Measurements from ENCODE around the gene TMEM243. TPM values are rescaled to one million over a fixed set of nuclear protein-coding genes. Genes with fewer than 3 reads are reported as not detected.

The TMEM243 gene
- total and polyA plus RNA-seq, 2 experiments from 2014 or later: 52.7 to 76.9 TPM

GRCh38 chr7:87179180-87179579 lies 40.4 kb downstream of the TMEM243 start:
- TF ChIP-seq EZH2 (IDR thresholded peaks at IDR 0.05; ENCODE audit: insufficient read depth, poor library complexity, severe bottlenecking) (no peak), EZH2phosphoT487 (IDR thresholded peaks at IDR 0.05; ENCODE audit: insufficient read depth, low read depth) (no peak)
- H3K36me3 ChIP-seq (ENCODE audit: low read depth): peaks cover 84% of the 10 kb centered on the region
- no peaks in the 10 kb centered on the region for H4K20me1 ChIP-seq (ENCODE audit: insufficient read depth)
- H3K27me3 ChIP-seq (replicated peaks; ENCODE audit: insufficient read depth): no peaks in the 10 kb centered on the region
- no peaks in the 10 kb centered on the region for H3K9me2 ChIP-seq (ENCODE audit: insufficient read depth)
- H3F3A ChIP-seq (ENCODE audit: insufficient read depth): peaks cover 39% of the 10 kb centered on the region
- H3K27ac ChIP-seq: no peak overlapping the region
- H2AFZ ChIP-seq: no peak overlapping the region
- H3K4me1 ChIP-seq (ENCODE audit: insufficient read depth): 0 out of 2 replicates have a peak, but pooled peaks cover 4% of the 10 kb centered on the region
- in situ Hi-C loops (cut with MboI): no loop called here
- no peaks in the 10 kb centered on the region for H3K9me3 ChIP-seq (ENCODE audit: low read depth)
- no peak overlapping the region for H3K9ac ChIP-seq
- 99 to 100% methylated on average over 3 of the region's 3 CpGs for WGBS, 2 experiments (ENCODE audit: low coverage in 1 of 2, low lambda C conversion rate in 2 of 2, missing lambda C conversion rate in 2 of 2)
- no peak for DNase-seq
- H3K4me3 ChIP-seq: no peak overlapping the region
- peaks cover 57% of the 10 kb centered on the region for H3K79me2 ChIP-seq (ENCODE audit: insufficient read depth)
- no peak overlapping the region for H3K4me2 ChIP-seq (ENCODE audit: unreplicated experiment)

- no peak overlapping the region for H3K27ac ChIP-seq
- no peaks in the 10 kb centered on the region for H3K27me3 ChIP-seq (replicated peaks; ENCODE audit: insufficient read depth)
- H3K9me3 ChIP-seq (ENCODE audit: low read depth): no peaks in the 10 kb centered on the region
- no peak for DNase-seq
- no peak overlapping the region for H2AFZ ChIP-seq
- peaks cover 64% of the 10 kb centered on the region for H3K79me2 ChIP-seq (ENCODE audit: insufficient read depth)
- H3F3A ChIP-seq (ENCODE audit: insufficient read depth): peaks cover 30% of the 10 kb centered on the region
- H3K4me1 ChIP-seq (ENCODE audit: insufficient read depth): 0 out of 2 replicates have a peak, but pooled peaks cover 4% of the 10 kb centered on the region
- H3K9ac ChIP-seq: no peak overlapping the region
- H3K36me3 ChIP-seq (ENCODE audit: low read depth): peaks cover 84% of the 10 kb centered on the region
- no peaks in the 10 kb centered on the region for H3K9me2 ChIP-seq (ENCODE audit: insufficient read depth)
- WGBS, 2 experiments (ENCODE audit: low coverage in 1 of 2, low lambda C conversion rate in 2 of 2, missing lambda C conversion rate in 2 of 2): 96 to 97% methylated on average over 4 of the region's 4 CpGs
- H4K20me1 ChIP-seq (ENCODE audit: insufficient read depth): no peaks in the 10 kb centered on the region
- in situ Hi-C loops (cut with MboI): no loop called here
- no peak overlapping the region for H3K4me3 ChIP-seq
- no peak for TF ChIP-seq EZH2 (IDR thresholded peaks at IDR 0.05; ENCODE audit: insufficient read depth, poor library complexity, severe bottlenecking)
- no peak for TF ChIP-seq EZH2phosphoT487 (IDR thresholded peaks at IDR 0.05; ENCODE audit: insufficient read depth, low read depth)
- no peak overlapping the region for H3K4me2 ChIP-seq (ENCODE audit: unreplicated experiment)
Observed at GRCh38 chr7:87178320-87178719, 41.2 kb downstream of the TMEM243 start.

- Histone ChIP-seq H3K9me2 (ENCODE audit: insufficient read depth) (no peaks in the 10 kb centered on the region), H3K4me2 (ENCODE audit: unreplicated experiment) (no peak overlapping the region), H4K20me1 (ENCODE audit: insufficient read depth) (no peaks in the 10 kb centered on the region), H3K36me3 (ENCODE audit: low read depth) (peaks cover 88% of the 10 kb centered on the region), H3K27ac (no peak overlapping the region), H3K27me3 (replicated peaks; ENCODE audit: insufficient read depth) (no peaks in the 10 kb centered on the region), H3K9me3 (ENCODE audit: low read depth) (no peaks in the 10 kb centered on the region), H2AFZ (no peak overlapping the region), H3K79me2 (ENCODE audit: insufficient read depth) (peaks cover 63% of the 10 kb centered on the region), H3F3A (ENCODE audit: insufficient read depth) (peaks cover 15% of the 10 kb centered on the region; the same call in 1 of the 2 replicates), H3K4me1 (ENCODE audit: insufficient read depth) (no peaks in the 10 kb centered on the region), H3K9ac (no peak overlapping the region), H3K4me3 (no peak overlapping the region)
- WGBS, 2 experiments (ENCODE audit: low coverage in 1 of 2, low lambda C conversion rate in 2 of 2, missing lambda C conversion rate in 2 of 2): 95 to 100% methylated on average over 1 of the region's 1 CpG
- DNase-seq: no peak
- in situ Hi-C loops (cut with MboI): no loop called here
- TF ChIP-seq EZH2 (IDR thresholded peaks at IDR 0.05; ENCODE audit: insufficient read depth, poor library complexity, severe bottlenecking): no peak
- TF ChIP-seq EZH2phosphoT487 (IDR thresholded peaks at IDR 0.05; ENCODE audit: insufficient read depth, low read depth): no peak
Observed at GRCh38 chr7:87173471-87173870, 46.1 kb downstream of the TMEM243 start.

DNA sequence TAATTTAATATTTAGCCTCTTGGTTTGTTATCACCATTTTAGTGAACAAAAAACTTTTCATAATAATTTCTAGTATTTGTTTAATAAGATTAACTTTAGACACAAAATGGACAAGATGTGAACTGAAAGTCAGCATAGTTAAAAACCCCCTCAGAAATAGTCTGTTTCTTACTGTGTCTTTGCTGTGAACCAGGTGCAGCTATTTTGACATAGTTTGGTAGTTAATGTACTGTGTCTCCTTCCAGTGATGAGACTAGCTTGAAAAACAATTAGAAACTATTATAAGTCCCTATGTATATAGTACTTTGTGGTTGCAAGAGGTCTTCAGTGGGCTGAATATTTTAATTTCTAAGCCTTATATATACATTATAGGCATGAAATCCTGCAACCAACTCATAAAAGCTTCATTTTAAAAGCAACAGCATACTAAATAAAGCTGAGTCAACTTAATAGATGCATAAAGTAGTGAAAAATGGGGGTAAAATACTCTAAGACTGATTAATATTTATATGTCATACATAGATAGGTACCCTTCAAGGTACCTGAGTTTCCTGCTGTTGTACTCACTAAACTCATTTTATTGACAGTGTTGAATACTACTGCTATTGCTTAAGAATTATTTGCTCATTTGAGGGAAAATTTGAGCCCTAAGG lies 48.1 kb downstream of the TMEM243 start:
- H3K9me3 ChIP-seq (ENCODE audit: low read depth): no peaks in the 10 kb centered on the region
- H3K4me3 ChIP-seq: no peak overlapping the region
- TF ChIP-seq EZH2 (IDR thresholded peaks at IDR 0.05; ENCODE audit: insufficient read depth, poor library complexity, severe bottlenecking) (no peak), EZH2phosphoT487 (IDR thresholded peaks at IDR 0.05; ENCODE audit: insufficient read depth, low read depth) (no peak)
- no peaks in the 10 kb centered on the region for H3K4me1 ChIP-seq (ENCODE audit: insufficient read depth)
- H3K36me3 ChIP-seq (ENCODE audit: low read depth): peaks cover 97% of the 10 kb centered on the region
- H4K20me1 ChIP-seq (ENCODE audit: insufficient read depth): no peaks in the 10 kb centered on the region
- H3K9ac ChIP-seq: no peak overlapping the region
- peaks cover 8% of the 10 kb centered on the region; the same call in 1 of the 2 replicates for H3F3A ChIP-seq (ENCODE audit: insufficient read depth)
- peaks cover 69% of the 10 kb centered on the region for H3K79me2 ChIP-seq (ENCODE audit: insufficient read depth)
- in situ Hi-C loops (cut with MboI): no loop called here
- no peak overlapping the region for H2AFZ ChIP-seq
- H3K27ac ChIP-seq: no peak overlapping the region
- H3K4me2 ChIP-seq (ENCODE audit: unreplicated experiment): no peak overlapping the region
- no peaks in the 10 kb centered on the region for H3K9me2 ChIP-seq (ENCODE audit: insufficient read depth)
- no peaks in the 10 kb centered on the region for H3K27me3 ChIP-seq (replicated peaks; ENCODE audit: insufficient read depth)
- no peak for DNase-seq
